ENCODE data around the gene PRKCH.

The PRKCH gene

DNA sequence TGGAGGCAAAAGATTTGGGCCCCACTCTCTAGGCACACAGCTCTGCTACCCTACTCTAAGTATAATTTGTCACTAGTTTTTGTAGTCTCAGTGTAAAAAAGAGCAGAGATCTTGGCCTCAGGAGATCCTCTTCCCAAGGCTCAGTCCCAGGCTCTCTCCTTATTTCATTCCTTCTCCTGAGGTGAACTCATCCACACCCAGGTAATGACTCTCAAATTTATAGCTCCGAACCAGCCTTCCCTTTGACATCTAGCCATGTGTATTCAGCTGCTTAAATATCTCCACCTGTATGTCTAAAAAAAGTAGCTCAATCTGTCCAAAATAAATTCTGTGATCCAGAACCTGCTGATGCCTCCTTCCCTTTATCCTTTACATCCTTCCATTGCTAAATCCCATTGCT, 200.4 kb downstream of the PRKCH start:
- no peak overlapping the region for H2AFZ ChIP-seq (ENCODE audit: low read depth, low read length)
- no peaks in the 10 kb centered on the region for H3K36me3 ChIP-seq (replicated peaks; ENCODE audit: low read depth, low read length)
- H3K79me2 ChIP-seq (ENCODE audit: low read length): no peaks in the 10 kb centered on the region
- H3K4me1 ChIP-seq (ENCODE audit: low read length): peaks cover 5% of the 10 kb centered on the region; the same call in 1 of the 2 replicates
- no peak overlapping the region for H3K27ac ChIP-seq (ENCODE audit: low read length)
- H3K9ac ChIP-seq (ENCODE audit: low read length): no peak overlapping the region
- H3K4me3 ChIP-seq (ENCODE audit: low read length): no peak overlapping the region
- H3K9me3 ChIP-seq (ENCODE audit: insufficient read depth, low read length): no peaks in the 10 kb centered on the region
- H3K4me2 ChIP-seq (ENCODE audit: low read length): no peak overlapping the region
- TF ChIP-seq, protein P1, sequence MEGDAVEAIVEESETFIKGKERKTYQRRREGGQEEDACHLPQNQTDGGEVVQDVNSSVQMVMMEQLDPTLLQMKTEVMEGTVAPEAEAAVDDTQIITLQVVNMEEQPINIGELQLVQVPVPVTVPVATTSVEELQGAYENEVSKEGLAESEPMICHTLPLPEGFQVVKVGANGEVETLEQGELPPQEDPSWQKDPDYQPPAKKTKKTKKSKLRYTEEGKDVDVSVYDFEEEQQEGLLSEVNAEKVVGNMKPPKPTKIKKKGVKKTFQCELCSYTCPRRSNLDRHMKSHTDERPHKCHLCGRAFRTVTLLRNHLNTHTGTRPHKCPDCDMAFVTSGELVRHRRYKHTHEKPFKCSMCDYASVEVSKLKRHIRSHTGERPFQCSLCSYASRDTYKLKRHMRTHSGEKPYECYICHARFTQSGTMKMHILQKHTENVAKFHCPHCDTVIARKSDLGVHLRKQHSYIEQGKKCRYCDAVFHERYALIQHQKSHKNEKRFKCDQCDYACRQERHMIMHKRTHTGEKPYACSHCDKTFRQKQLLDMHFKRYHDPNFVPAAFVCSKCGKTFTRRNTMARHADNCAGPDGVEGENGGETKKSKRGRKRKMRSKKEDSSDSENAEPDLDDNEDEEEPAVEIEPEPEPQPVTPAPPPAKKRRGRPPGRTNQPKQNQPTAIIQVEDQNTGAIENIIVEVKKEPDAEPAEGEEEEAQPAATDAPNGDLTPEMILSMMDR (IDR thresholded peaks at IDR 0.05; ENCODE audit: low read depth, low read length): no peak
- no peak for TF ChIP-seq EZH2phosphoT487 (IDR thresholded peaks at IDR 0.05; ENCODE audit: low read depth)
- H3K27me3 ChIP-seq (ENCODE audit: low read depth, low read length): no peaks in the 10 kb centered on the region; the same call in 1 of the 2 replicates
- H4K20me1 ChIP-seq (ENCODE audit: insufficient read depth, low read length): no peaks in the 10 kb centered on the region

DNA sequence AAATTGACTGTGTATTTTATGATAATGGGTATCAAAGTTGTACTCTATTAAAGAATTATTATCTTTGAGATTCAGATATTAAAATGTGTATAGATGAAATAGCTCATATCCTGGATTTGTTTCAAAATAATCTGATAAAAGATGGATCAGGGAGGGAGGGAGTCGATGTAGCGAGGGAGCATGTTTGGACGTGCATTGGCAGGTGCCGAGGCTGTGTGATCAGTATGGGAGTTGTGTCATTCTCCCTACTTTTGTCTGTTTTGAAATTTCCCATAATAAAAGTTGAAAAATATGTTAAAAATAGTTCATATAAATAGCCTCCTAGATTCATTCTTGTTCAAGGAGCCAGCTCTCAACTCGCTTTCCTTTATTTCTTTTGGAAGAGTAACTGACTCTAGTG, 202.4 kb downstream of the PRKCH start:
- no peak overlapping the region for H3K9ac ChIP-seq (ENCODE audit: low read length)
- no peak overlapping the region for H3K4me3 ChIP-seq (ENCODE audit: low read length)
- no peak overlapping the region for H3K4me2 ChIP-seq (ENCODE audit: low read length)
- no peak overlapping the region for H2AFZ ChIP-seq (ENCODE audit: low read depth, low read length)
- no peaks in the 10 kb centered on the region for H3K9me3 ChIP-seq (ENCODE audit: insufficient read depth, low read length)
- no peak overlapping the region for H3K27ac ChIP-seq (ENCODE audit: low read length)
- TF ChIP-seq, protein P1 (IDR thresholded peaks at IDR 0.05; ENCODE audit: low read depth, low read length): no peak
- no peak for TF ChIP-seq EZH2phosphoT487 (IDR thresholded peaks at IDR 0.05; ENCODE audit: low read depth)
- H3K4me1 ChIP-seq (ENCODE audit: low read length): peaks cover under 1% of the 10 kb centered on the region; the same call in 1 of the 2 replicates
- H3K27me3 ChIP-seq (ENCODE audit: low read depth, low read length): no peaks in the 10 kb centered on the region; the same call in 1 of the 2 replicates
- no peaks in the 10 kb centered on the region for H3K79me2 ChIP-seq (ENCODE audit: low read length)
- no peaks in the 10 kb centered on the region for H4K20me1 ChIP-seq (ENCODE audit: insufficient read depth, low read length)
- no peaks in the 10 kb centered on the region for H3K36me3 ChIP-seq (replicated peaks; ENCODE audit: low read depth, low read length)

DNA sequence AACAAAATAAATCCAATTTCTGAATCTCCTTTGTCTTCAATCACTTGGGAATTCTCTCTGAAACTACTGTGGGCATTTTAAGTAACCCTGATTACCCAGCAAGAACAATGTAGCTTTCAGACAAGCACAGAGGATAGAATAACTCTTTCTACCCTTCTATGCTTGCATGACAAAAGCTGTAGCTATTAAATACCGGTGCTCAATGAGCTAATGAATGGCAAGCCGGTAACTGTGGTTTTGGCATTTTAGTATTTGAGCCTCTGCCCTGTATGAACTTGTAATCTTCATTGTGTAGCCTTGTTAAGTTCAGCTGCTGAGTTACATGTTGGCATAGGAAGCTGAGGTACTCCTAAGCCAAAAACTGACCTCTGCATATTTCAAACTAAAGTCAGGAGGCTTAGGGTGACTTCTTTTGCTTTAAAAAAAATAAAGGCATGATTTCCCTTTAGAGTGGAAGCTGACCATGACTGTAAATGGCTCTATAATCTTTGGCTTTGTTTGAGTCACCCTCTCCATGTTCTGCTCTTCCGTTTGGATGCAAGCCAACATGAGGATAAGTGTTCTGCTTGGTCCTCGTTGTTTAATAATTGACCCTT, 202.9 kb downstream of the PRKCH start:
- Histone ChIP-seq H3K4me1 (ENCODE audit: low read length) (no peaks in the 10 kb centered on the region), H3K36me3 (replicated peaks; ENCODE audit: low read depth, low read length) (no peaks in the 10 kb centered on the region), H3K9ac (ENCODE audit: low read length) (no peak overlapping the region), H3K79me2 (ENCODE audit: low read length) (no peaks in the 10 kb centered on the region), H3K4me3 (ENCODE audit: low read length) (no peak overlapping the region), H4K20me1 (ENCODE audit: insufficient read depth, low read length) (no peaks in the 10 kb centered on the region), H3K27me3 (ENCODE audit: low read depth, low read length) (no peaks in the 10 kb centered on the region; the same call in 1 of the 2 replicates), H3K27ac (ENCODE audit: low read length) (no peak overlapping the region), H3K9me3 (ENCODE audit: insufficient read depth, low read length) (no peaks in the 10 kb centered on the region), H3K4me2 (ENCODE audit: low read length) (no peak overlapping the region), H2AFZ (ENCODE audit: low read depth, low read length) (no peak overlapping the region)
- TF ChIP-seq, protein P1 (IDR thresholded peaks at IDR 0.05; ENCODE audit: low read depth, low read length): no peak
- TF ChIP-seq EZH2phosphoT487 (IDR thresholded peaks at IDR 0.05; ENCODE audit: low read depth): no peak

- H3K4me1 ChIP-seq (ENCODE audit: low read length): no peaks in the 10 kb centered on the region
- H2AFZ ChIP-seq (ENCODE audit: low read depth, low read length): no peak overlapping the region
- H3K9me3 ChIP-seq (ENCODE audit: insufficient read depth, low read length): no peaks in the 10 kb centered on the region
- H3K27me3 ChIP-seq (ENCODE audit: low read depth, low read length): no peaks in the 10 kb centered on the region; the same call in 1 of the 2 replicates
- no peak overlapping the region for H3K4me2 ChIP-seq (ENCODE audit: low read length)
- no peaks in the 10 kb centered on the region for H3K79me2 ChIP-seq (ENCODE audit: low read length)
- TF ChIP-seq, protein P1 (IDR thresholded peaks at IDR 0.05; ENCODE audit: low read depth, low read length): no peak
- TF ChIP-seq EZH2phosphoT487 (IDR thresholded peaks at IDR 0.05; ENCODE audit: low read depth): no peak
- H3K27ac ChIP-seq (ENCODE audit: low read length): no peak overlapping the region
- no peaks in the 10 kb centered on the region for H3K36me3 ChIP-seq (replicated peaks; ENCODE audit: low read depth, low read length)
- no peaks in the 10 kb centered on the region for H4K20me1 ChIP-seq (ENCODE audit: insufficient read depth, low read length)
- H3K4me3 ChIP-seq (ENCODE audit: low read length): no peak overlapping the region
- H3K9ac ChIP-seq (ENCODE audit: low read length): no peak overlapping the region
Observed at GRCh38 chr14:61524936-61525292, 203.5 kb downstream of the PRKCH start.
